ENCODE measurements around the gene C15orf39. TPM values are rescaled to one million over a fixed set of nuclear protein-coding genes. Genes with fewer than 3 reads are reported as not detected.
"Not testable (repeated sequence)": the region's sequence is repeated elsewhere in the genome, so short reads cannot be mapped to it uniquely, and the experiment has no call there.

The C15orf39 gene
- total RNA-seq, 1 donor from 2014 or later = 15.0 TPM

GRCh38 chr15:75206803-75207617 lies 5.3 kb downstream of the C15orf39 start:
- ATAC-seq = no peak
- no peak for DNase-seq (ENCODE audit: missing footprints)
- intact Hi-C loops (cut with DNase I) = no loop called here

GRCh38 chr15:75207618-75208500 lies 6.2 kb downstream of the C15orf39 start:
- no peak for DNase-seq (ENCODE audit: missing footprints)
- intact Hi-C loops (cut with DNase I) = no loop called here
- no peak for ATAC-seq

- DNase-seq (ENCODE audit: missing footprints) = no peak
- intact Hi-C loops (cut with DNase I) = no loop called here
- ATAC-seq = no peak
Measured at GRCh38 chr15:75208501-75209288, 7.0 kb downstream of the C15orf39 start.

- no peak for DNase-seq (ENCODE audit: missing footprints)
- intact Hi-C loops (cut with DNase I) = no loop called here
- no peak for ATAC-seq
Measured at GRCh38 chr15:75209289-75209676, 7.6 kb downstream of the C15orf39 start.

- DNase-seq (ENCODE audit: missing footprints) = no peak
- intact Hi-C loops (cut with DNase I) = no loop called here
- no peak for ATAC-seq
Measured at GRCh38 chr15:75210811-75211230, 9.1 kb downstream of the C15orf39 start.

GRCh38 chr15:75211436-75212199 lies 9.9 kb downstream of the C15orf39 start:
- DNase-seq (ENCODE audit: missing footprints) = no peak
- no peak for ATAC-seq
- intact Hi-C loops (cut with DNase I) = no loop called here

- intact Hi-C loops (cut with DNase I) = no loop called here
- ATAC-seq (no peak), DNase-seq (ENCODE audit: missing footprints) (no peak)
Measured at GRCh38 chr15:75212200-75212858, 10.6 kb downstream of the C15orf39 start.

GRCh38 chr15:75213212-75213767 lies 11.6 kb downstream of the C15orf39 start:
- intact Hi-C loops (cut with DNase I) = no loop called here
- ATAC-seq = no peak
- DNase-seq (ENCODE audit: missing footprints) = peak; percentile 22

- ATAC-seq (no peak), DNase-seq (ENCODE audit: missing footprints) (peak; percentile 68)
- intact Hi-C loops (cut with DNase I) = no loop called here
Measured at GRCh38 chr15:75213768-75214221, 12.1 kb downstream of the C15orf39 start.

GRCh38 chr15:75214293-75215096 lies 12.8 kb downstream of the C15orf39 start:
- ATAC-seq (no peak), DNase-seq (ENCODE audit: missing footprints) (peak; percentile 34)
- intact Hi-C loops (cut with DNase I) = no loop called here

- DNase-seq (ENCODE audit: missing footprints) = peak; percentile 53
- ATAC-seq = peak; percentile 2
- intact Hi-C loops (cut with DNase I) = no loop called here
Measured at GRCh38 chr15:75215107-75216004, 13.7 kb downstream of the C15orf39 start.

- peak; percentile 13 for DNase-seq (ENCODE audit: missing footprints)
- intact Hi-C loops (cut with DNase I) = no loop called here
Measured at GRCh38 chr15:75217012-75217411, 15.3 kb downstream of the C15orf39 start.

GRCh38 chr15:75217574-75217973 lies 15.9 kb downstream of the C15orf39 start:
- DNase-seq (ENCODE audit: missing footprints) = peak; percentile 4
- ATAC-seq; intact Hi-C loops (cut with DNase I): not testable (repeated sequence)

More at GRCh38 chr15:75217012-75217411, 15.3 kb downstream of the C15orf39 start:
- no peak for ATAC-seq

GRCh38 chr15:75219507-75219929 lies 17.8 kb downstream of the C15orf39 start:
- DNase-seq (ENCODE audit: missing footprints) = peak; percentile 30
- intact Hi-C loops (cut with DNase I); ATAC-seq: not testable (repeated sequence)

- DNase-seq (ENCODE audit: missing footprints) (peak; percentile 60), ATAC-seq (no peak)
- intact Hi-C loops (cut with DNase I) = no loop called here
Measured at GRCh38 chr15:75223688-75224087, 22.0 kb downstream of the C15orf39 start.

- intact Hi-C loops (cut with DNase I) = no loop called here
- ATAC-seq = no peak
- DNase-seq (ENCODE audit: missing footprints) = peak; percentile 27
Measured at GRCh38 chr15:75224281-75224680, 22.6 kb downstream of the C15orf39 start.

Data from Right ventricle myocardium inferior (tissue), 1 donor.